Fibroblast of lung (primary cell): ENCODE results near the gene C6orf118.

Source experiments
- EZH2 ChIP-seq: IDR thresholded peaks from 2 replicates; pipeline ENCODE4 v1.5.1; 2012; ENCODE audit warnings: low read length, control low read depth, mild to moderate bottlenecking; ENCODE audit errors: missing control alignments
- TF ChIP-seq, protein P1 (sequence below), 2 donors: IDR thresholded peaks in 1 of 2; conservative IDR thresholded peaks in 1 of 2; 1 replicate in 1 of 2; 2 replicates in 1 of 2; pipeline ENCODE4 v1.5.1; 2011 to 2012; ENCODE audit warnings: low read length in 2 of 2, control low read depth in 1 of 2, inconsistent platforms in 1 of 2, low read depth in 1 of 2, mild to moderate bottlenecking in 1 of 2

DNA sequence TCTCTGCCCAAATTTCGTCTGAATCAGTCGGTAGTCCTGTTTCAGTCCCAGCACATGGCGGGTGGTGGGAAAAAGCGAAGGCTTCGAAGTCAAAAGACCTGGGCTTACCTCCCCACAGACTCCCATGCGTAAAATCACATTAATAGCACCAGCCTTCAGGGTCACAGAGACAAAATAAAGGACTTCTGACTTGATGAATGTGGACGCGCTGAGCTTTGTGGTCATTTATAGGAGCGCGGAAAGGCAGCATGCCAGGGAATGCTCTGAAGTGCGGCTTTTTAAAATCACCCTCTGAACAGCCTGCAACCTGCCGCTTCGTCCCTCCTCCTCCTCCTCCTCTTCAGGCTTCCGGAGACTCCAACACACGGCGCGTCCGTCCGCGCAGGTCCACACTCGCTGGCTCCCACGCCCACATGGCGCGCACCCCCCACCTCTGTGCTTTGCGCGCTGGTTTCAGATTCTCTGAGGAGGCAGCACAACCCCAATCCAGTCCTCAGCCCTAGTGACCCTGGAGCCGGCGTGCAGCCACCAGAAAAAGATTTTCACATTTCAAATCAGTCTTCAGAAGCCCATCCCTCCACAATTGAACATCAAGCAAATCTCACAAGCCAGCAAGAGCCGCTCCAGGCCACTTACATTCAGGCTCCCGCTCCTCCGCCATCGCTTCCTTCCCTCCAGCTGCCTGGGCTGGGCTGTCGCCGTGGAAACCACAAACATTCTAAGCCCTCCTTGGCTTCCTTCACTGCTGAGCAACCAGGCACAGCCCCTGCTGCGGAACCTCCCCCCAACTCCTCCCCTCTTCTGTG, at the start of gene C6orf118:
- TF ChIP-seq, protein P1, sequence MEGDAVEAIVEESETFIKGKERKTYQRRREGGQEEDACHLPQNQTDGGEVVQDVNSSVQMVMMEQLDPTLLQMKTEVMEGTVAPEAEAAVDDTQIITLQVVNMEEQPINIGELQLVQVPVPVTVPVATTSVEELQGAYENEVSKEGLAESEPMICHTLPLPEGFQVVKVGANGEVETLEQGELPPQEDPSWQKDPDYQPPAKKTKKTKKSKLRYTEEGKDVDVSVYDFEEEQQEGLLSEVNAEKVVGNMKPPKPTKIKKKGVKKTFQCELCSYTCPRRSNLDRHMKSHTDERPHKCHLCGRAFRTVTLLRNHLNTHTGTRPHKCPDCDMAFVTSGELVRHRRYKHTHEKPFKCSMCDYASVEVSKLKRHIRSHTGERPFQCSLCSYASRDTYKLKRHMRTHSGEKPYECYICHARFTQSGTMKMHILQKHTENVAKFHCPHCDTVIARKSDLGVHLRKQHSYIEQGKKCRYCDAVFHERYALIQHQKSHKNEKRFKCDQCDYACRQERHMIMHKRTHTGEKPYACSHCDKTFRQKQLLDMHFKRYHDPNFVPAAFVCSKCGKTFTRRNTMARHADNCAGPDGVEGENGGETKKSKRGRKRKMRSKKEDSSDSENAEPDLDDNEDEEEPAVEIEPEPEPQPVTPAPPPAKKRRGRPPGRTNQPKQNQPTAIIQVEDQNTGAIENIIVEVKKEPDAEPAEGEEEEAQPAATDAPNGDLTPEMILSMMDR (conservative IDR thresholded peaks at IDR 0.05 in 1 of 2, IDR thresholded peaks at IDR 0.05 in 1 of 2; ENCODE audit: low read depth in 1 of 2, low read length in 2 of 2) = no peak
- no peak for TF ChIP-seq EZH2
